ENCODE measurements around the gene CLK4.
"Not testable (repeated sequence)": the region's sequence is repeated elsewhere in the genome, so short reads cannot be mapped to it uniquely, and the experiment has no call there.

CLK4 gene

DNA sequence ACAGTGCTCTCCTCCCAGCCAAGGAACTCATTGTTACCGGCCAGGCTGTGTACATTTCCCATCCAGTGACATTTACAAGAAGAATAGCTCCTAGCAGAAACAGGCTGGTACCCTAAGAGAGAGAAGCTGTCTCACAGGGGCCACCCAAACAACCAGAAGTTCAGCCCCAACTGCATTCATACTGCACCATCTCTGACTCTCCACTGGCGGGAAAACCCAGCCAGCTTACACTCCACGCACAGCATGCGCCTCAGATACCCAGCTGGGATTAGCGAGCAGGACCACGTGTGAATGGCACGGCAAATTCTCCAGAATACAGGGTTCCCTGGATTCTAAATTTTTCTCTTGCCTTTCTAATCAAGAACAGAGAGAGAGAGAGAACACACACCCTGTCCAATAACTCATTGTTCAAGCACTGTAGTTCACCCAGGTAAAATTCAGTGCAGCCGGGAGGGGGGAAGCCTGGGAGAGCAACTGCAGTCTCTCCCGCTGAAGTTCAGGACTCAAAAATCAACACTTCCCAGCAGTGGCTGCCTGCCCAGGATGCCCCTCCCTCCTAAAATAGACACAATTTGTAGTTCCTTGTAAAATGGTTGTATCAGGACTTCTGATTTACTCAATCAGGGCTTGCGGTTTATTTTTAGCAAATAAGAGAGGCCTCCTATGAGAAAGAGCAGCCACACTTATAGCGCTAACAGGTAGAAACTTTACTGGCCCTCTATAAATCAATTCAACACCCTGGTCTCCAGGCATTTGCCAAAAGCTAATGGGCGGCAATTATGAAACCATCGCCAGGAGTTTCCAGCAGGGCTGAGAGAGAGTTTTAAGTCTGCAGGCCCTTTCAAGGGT lies 38.9 kb downstream of the CLK4 start:
- Mint-ChIP-seq H3K9me3 (peaks cover 0 to 2% of the 10 kb centered on the region in 2 donors), H3K27me3 (peaks cover 49 to 53% of the 10 kb centered on the region in 2 donors), H3K36me3 (peaks cover 11 to 21% of the 10 kb centered on the region in 2 donors), H3K4me1 (peaks cover 5 to 28% of the 10 kb centered on the region in 2 donors), H3K27ac (no peak overlapping the region), H3K4me3 (no peak overlapping the region)
- DNase-seq (no peak), ATAC-seq (replicated peaks) (no peak)

DNA sequence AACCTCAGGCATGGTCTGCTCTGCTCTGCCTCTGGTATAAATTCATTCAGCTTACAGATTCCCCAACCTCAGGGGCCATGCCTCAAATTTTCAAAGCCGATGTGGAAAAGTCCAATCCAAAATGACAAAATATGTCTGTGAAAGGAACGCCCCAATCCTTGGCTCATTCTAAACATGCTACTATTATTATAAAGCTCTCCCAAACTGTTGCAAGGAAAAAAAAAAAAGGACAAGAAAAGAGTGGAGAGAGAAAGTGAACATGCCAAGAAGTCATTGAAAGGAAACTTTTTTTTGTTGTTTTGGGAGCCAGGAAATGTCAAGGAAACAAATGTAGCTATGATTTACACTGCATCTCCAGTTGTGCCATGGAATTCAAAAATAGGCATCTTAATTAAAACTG lies 40.5 kb downstream of the CLK4 start:
- Mint-ChIP-seq H3K9me3 (peaks cover 0 to 2% of the 10 kb centered on the region in 2 donors), H3K27me3 (peaks cover 47 to 48% of the 10 kb centered on the region in 2 donors), H3K4me3 (no peak overlapping the region), H3K4me1 (peaks cover 5 to 24% of the 10 kb centered on the region in 2 donors), H3K36me3 (peaks cover 3 to 8% of the 10 kb centered on the region in 2 donors), H3K27ac (no peak overlapping the region)
- no peak for ATAC-seq (replicated peaks)
- DNase-seq, result no peak

DNA sequence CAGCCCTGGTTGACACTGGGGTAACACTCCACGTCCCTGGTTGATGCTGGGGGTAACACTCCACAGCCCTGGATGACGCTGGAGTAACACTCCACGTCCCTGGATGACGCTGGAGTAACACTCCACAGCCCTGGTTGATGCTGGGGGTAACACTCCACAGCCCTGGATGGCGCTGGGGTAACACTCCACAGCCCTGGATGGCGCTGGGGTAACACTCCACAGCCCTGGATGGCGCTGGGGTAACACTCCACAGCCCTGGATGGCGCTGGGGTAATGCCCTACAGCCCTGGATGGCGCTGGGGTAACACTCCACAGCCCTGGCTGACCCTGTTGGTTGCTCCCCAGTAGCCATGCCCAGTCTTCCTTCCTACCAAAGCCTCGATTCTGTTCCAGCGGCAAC lies 41.4 kb downstream of the CLK4 start:
- not testable (repeated sequence) for H3K9me3 Mint-ChIP-seq, DNase-seq, H3K27ac Mint-ChIP-seq, H3K36me3 Mint-ChIP-seq, H3K4me3 Mint-ChIP-seq
- Mint-ChIP-seq H3K27me3 (peaks cover 39 to 41% of the 10 kb centered on the region in 2 donors), H3K4me1 (peaks cover 0 to 14% of the 10 kb centered on the region in 2 donors)
- ATAC-seq (replicated peaks), result peak in 1 of 2 donors; percentile 38

DNA sequence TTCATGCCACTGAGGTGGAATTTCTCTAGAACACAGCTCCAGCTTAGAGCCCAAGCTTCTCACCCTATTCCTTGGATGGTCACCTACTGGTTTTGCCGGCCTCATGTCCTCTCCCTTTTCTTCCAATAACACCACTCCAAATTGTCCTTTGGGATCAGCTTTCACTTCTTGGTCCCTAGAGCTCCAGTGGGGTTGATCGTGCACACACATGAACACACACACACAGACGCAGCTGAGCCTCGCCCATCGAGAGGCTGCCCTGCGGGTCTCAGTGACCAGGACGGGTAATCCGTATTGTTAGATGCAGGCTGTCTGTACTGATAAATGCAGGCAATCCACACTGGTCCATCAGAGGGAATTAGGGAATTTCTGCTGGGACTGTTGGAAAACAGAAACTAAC lies 43.6 kb downstream of the CLK4 start:
- peaks cover 0 to 2% of the 10 kb centered on the region in 2 donors for H3K9me3 Mint-ChIP-seq

DNA sequence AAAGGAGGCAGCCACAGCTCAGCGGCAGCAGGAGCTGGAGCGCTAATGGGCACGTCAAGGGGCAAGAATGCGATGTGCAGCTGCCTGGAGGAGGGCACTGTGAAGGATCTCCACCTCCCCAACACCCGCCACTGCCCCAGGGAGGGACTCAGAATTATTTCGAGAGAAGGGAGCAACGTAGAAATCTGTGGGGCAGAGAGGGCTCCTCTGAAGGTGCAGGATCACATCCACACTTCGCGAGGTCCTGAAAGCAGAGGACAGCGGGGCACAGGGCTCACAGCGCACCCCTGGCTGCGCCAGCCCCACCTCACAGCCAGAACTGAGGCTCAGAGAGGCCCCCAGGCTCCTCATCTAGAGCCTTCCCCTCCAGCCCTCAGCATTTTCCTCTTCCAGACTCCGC lies 44.6 kb downstream of the CLK4 start:
- H3K27me3 Mint-ChIP-seq, result peaks cover 30 to 32% of the 10 kb centered on the region in 2 donors
- ATAC-seq (replicated peaks), result no peak
- peak overlapping the region; percentile 59 for H3K27ac Mint-ChIP-seq
- H3K36me3 Mint-ChIP-seq, result no peaks in the 10 kb centered on the region
- no peak for DNase-seq
- H3K4me3 Mint-ChIP-seq, result no peak overlapping the region
- no peaks in the 10 kb centered on the region for H3K4me1 Mint-ChIP-seq
- H3K9me3 Mint-ChIP-seq, result peaks cover 0 to 2% of the 10 kb centered on the region in 2 donors

More for the DNA sequence above, 43.6 kb downstream of the CLK4 start:
- no peak overlapping the region for H3K4me3 Mint-ChIP-seq
- H3K27ac Mint-ChIP-seq, result no peak overlapping the region
- ATAC-seq (replicated peaks), result no peak
- H3K27me3 Mint-ChIP-seq, result peaks cover 34% of the 10 kb centered on the region in 2 donors
- no peak for DNase-seq
- peaks cover 0 to 2% of the 10 kb centered on the region in 2 donors for H3K36me3 Mint-ChIP-seq
- no peaks in the 10 kb centered on the region for H3K4me1 Mint-ChIP-seq

DNA sequence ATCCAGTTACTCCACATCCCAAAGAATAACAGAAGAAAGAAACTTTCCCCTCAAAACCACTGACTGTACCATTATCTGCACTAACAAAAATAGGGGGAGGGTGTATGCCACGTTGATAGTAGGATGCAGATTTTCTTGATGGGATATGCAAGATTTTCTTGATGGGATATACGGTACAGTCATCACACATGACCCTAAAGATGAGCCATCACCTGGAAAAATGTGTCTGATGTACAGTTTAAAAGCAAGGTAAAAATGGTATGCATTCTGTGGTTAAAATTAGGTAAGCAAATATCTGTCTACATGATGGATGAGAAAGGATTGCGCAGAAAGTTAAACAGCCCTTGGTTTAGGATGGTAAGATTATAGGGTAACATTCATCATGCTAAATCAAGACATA lies 45.2 kb downstream of the CLK4 start:
- H3K4me1 Mint-ChIP-seq, result no peaks in the 10 kb centered on the region
- peak overlapping the region; percentile 1 for H3K27ac Mint-ChIP-seq
- no peak for ATAC-seq (replicated peaks)

DNA sequence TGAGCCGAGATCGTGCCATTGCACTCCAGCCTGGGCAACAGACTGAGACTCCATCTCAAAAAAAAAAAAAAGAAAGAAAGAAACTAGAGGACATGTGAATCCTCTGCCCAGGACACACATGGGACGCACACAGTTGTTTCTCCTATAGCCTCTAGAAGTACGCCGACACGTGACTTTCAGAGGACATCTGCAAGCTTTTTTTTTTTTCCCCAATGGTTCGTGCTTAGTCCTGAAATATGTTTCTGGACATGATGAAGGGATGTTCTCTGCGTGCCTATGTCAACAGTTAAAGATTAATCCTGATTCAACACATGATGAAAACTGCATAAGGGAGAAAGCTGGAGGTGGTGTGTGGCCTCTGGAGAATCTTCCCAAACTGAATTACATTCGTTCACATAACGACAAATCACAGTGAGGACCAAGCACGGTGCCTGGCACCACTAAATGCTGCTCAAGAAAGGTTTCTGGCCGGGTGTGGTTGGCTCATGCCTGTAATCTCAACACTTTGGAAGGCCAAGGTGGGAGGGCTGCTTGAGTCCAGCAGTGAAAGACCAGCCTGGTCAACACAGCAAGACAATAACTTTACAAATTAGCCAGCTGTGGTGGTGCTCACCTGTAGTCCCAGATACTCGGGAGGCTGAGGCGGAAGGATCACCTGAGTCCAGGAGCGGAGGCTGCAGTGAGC lies 46.4 kb downstream of the CLK4 start:
- Mint-ChIP-seq H3K36me3 (peaks cover 0 to 2% of the 10 kb centered on the region in 2 donors), H3K27ac (no peak overlapping the region), H3K4me1 (no peaks in the 10 kb centered on the region), H3K9me3 (peaks cover 0 to 1% of the 10 kb centered on the region in 2 donors), H3K4me3 (no peak overlapping the region), H3K27me3 (peaks cover 25 to 38% of the 10 kb centered on the region in 2 donors)
- ATAC-seq (replicated peaks) (no peak), DNase-seq (no peak)

More for the DNA sequence above, 45.2 kb downstream of the CLK4 start:
- DNase-seq, result no peak
- H3K27me3 Mint-ChIP-seq, result peaks cover 32 to 35% of the 10 kb centered on the region in 2 donors
- H3K9me3 Mint-ChIP-seq, result peaks cover 0 to 2% of the 10 kb centered on the region in 2 donors
- H3K4me3 Mint-ChIP-seq, result no peak overlapping the region
- H3K36me3 Mint-ChIP-seq, result no peaks in the 10 kb centered on the region

DNA sequence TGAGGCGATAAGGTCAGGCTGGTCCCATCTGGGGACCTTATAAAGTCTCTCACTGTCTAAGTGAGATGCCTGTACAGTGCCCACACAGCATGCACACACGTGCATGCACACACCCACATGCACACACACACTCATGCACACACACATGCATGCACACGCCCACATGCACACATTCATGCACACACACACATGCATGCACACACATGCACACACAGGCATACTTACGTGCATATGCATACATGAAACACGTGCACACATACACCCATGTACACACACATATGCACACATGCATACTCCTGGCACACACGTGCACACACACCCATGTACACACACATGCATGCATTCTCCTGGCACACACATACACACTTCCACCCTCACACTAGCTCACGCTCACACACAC lies 48.9 kb downstream of the CLK4 start:
- ATAC-seq (replicated peaks) (no peak), DNase-seq (no peak)
- H3K4me3 Mint-ChIP-seq, result no peak overlapping the region
- no peaks in the 10 kb centered on the region for H3K4me1 Mint-ChIP-seq
- H3K36me3 Mint-ChIP-seq, result peaks cover 0 to 2% of the 10 kb centered on the region in 2 donors
- H3K27me3 Mint-ChIP-seq, result peaks cover 36 to 59% of the 10 kb centered on the region in 2 donors
- peaks cover 0 to 1% of the 10 kb centered on the region in 2 donors for H3K9me3 Mint-ChIP-seq
- no peak overlapping the region for H3K27ac Mint-ChIP-seq

DNA sequence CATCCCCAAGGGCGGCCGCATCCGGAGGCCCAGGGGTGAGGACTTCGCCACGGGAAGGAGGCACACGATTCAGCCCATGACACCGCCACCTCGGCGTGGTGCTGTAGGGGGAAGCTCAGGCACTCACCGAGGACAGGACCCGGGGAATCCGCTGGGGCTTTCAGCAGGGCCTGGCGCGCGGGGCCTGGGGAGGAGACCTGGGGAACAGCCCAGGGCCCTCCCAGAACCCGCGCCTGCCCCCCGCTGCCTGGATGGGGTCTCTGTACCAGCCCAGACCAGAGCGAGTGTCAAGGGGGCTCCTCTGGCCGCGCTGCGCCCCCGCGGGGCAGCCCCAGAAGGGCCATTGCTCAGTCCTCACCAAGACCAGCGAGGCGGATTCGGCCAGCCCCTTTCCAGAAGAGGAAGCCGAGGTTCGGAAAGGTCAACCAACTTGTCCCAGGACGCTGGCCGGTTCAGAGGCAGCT lies 49.4 kb downstream of the CLK4 start:
- Mint-ChIP-seq H3K27ac (no peak overlapping the region), H3K9me3 (peaks cover 0 to 1% of the 10 kb centered on the region in 2 donors), H3K4me3 (no peak overlapping the region), H3K27me3 (peaks cover 39 to 64% of the 10 kb centered on the region in 2 donors), H3K36me3 (peaks cover 0 to 2% of the 10 kb centered on the region in 2 donors), H3K4me1 (no peaks in the 10 kb centered on the region)
- ATAC-seq (replicated peaks) (no peak), DNase-seq (no peak)

DNA sequence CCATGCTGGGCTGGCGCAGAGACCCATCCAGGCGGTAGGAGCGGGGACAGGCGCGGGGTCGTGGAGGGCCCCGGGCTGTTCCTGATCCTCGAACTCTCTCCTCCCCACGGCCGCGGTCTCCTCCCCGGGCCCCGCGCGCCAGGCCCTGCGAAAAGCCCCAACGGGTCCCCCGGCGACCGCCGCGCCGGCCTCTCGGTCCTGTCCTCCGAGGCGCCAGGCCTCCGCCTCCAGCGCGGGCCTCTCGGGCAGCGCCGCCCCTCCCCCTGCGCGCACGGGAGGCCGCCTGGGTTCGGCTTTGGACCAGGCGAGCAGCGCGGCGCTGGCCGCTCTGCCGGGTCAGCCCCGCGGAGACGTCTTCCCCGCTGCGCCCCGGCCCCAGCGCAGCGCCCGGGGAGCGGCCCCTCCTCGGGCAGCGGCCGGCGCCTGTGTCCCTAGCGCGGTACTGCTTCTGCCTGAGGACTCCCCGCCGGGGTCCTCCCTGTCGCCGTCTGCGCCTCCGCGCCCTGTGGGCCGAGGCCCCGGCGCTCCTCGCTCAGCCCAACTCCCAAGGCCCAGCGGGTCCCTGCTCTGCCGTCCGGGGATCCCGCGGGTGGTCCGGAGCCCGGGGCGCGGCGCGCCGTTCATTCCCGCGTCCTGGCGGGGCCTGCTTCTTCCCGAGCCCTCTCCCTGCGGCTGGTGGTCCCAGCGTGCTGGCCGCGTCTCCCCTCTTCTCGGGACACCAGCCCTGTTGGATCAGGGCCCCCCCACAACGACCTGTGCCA lies 50.1 kb downstream of the CLK4 start:
- Mint-ChIP-seq H3K4me3 (no peak overlapping the region), H3K9me3 (peaks cover 5% of the 10 kb centered on the region in 2 donors), H3K27me3 (peaks cover 38 to 71% of the 10 kb centered on the region in 2 donors), H3K27ac (no peak overlapping the region), H3K36me3 (peaks cover 0 to 2% of the 10 kb centered on the region in 2 donors), H3K4me1 (no peaks in the 10 kb centered on the region)
- ATAC-seq (replicated peaks) (no peak), DNase-seq (no peak)

DNA sequence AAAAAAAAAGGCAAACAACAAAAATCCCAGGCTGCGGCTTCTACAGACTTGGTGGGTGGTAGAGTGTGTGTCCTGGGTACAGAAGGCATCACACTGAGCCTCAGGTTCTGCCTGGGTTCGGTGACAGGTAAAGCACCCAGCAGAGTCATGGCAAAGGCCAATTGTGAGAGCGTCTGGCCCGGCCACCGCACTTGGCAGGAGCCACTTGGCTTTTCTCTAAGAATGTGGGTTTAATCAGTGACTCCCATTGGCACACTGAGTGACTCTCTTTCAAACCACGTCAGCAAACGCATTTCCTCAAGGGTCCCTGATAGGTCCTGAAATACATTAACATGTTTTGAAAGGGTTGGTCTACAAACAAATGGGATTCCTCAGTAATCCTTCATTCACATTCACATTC lies 53.6 kb downstream of the CLK4 start:
- DNase-seq, result no peak
- Mint-ChIP-seq H3K9me3 (peaks cover 8% of the 10 kb centered on the region in 2 donors), H3K4me1 (no peaks in the 10 kb centered on the region), H3K36me3 (peaks cover 3 to 4% of the 10 kb centered on the region in 2 donors), H3K27me3 (peaks cover 49 to 82% of the 10 kb centered on the region in 2 donors), H3K4me3 (no peak overlapping the region), H3K27ac (no peak overlapping the region)
- no peak for ATAC-seq (replicated peaks)

DNA sequence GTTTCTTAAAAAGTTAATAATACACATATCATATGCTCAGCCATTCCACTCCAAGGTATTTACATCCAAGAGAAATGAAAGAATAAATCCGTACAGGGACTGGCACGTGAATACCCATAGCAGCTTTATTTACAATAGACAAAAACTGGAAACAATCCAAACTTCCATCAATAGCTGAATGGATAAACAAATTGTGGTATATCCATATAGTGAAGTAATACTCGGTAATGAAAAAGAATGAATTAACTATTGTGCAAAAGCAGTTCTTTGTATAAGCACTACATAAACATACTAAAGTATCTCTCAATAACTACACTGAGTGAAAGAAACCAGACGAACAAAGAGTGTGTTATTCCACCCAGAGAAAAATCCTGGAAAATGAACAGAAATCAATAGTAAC lies 54.2 kb downstream of the CLK4 start:
- Mint-ChIP-seq H3K27me3 (peaks cover 46 to 82% of the 10 kb centered on the region in 2 donors), H3K36me3 (peaks cover 3 to 4% of the 10 kb centered on the region in 2 donors), H3K4me1 (no peaks in the 10 kb centered on the region), H3K4me3 (no peak overlapping the region), H3K27ac (no peak overlapping the region), H3K9me3 (peaks cover 8% of the 10 kb centered on the region in 2 donors)
- ATAC-seq (replicated peaks) (no peak), DNase-seq (no peak)

DNA sequence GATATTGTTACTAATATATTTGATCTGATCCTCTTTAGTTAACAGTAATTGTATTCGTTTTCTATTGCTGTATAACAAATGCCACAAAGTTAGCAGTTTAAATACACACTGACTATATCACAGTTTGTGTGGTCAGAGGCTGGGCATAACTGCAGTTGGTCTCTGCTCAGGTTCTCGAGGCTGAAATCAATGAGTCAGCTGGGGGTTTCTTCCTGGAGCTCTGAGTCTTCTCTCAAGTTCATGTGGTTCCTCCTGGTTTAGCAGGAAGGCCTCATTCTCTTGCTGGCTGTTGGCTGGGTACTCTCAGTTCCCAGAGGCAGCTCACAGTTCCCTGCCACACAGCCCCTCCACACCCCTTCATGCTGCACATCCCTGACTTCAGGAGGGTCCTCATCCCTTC lies 57.4 kb downstream of the CLK4 start:
- H3K27ac Mint-ChIP-seq, result no peak overlapping the region
- no peaks in the 10 kb centered on the region for H3K4me1 Mint-ChIP-seq
- H3K9me3 Mint-ChIP-seq, result peaks cover 7 to 8% of the 10 kb centered on the region in 2 donors
- ATAC-seq (replicated peaks) (no peak), DNase-seq (no peak)
- H3K4me3 Mint-ChIP-seq, result no peak overlapping the region
- H3K36me3 Mint-ChIP-seq, result peaks cover 2 to 3% of the 10 kb centered on the region in 2 donors
- peaks cover 39 to 77% of the 10 kb centered on the region in 2 donors for H3K27me3 Mint-ChIP-seq

All from stimulated activated naive B cell treated with anti-CD40 and anti-IgM and Interleukin-4, amounts not matched to agents 10 μg/mL and 1 μg/mL and 100 μg/mL, for 72 hours (primary cell).